Uterus (tissue), 4 donors: Measurements from ENCODE around the gene ZSCAN22. TPM values are rescaled to one million over a fixed set of nuclear protein-coding genes. Genes with fewer than 3 reads are reported as not detected.
A peak's percentile ranks its signal among the peaks of the same experiment; 100 is the strongest.

ENCODE experiments used
- DNase-seq, 2 donors: peaks; one replicate each; pipeline ENCODE4 v3.0.0-alpha.2; 2019 to 2020
- H3K27ac ChIP-seq, 2 donors: fragments of 200-600 bp; sonication (generic); 1 replicate in 1 of 2; 2 replicates in 1 of 2; pipeline ENCODE4 v1.5.1; 2016 to 2018
- H3K27me3 ChIP-seq, 2 donors: fragments of 200-600 bp; sonication (generic); one replicate each; pipeline ENCODE4 v1.5.1; 2018 to 2019; ENCODE audit warnings: control low read depth in 1 of 2
- H3K36me3 ChIP-seq, 2 donors: fragments of 200-600 bp; sonication (generic); one replicate each; pipeline ENCODE4 v1.5.1; 2019; ENCODE audit warnings: control low read depth in 1 of 2
- H3K4me1 ChIP-seq, 2 donors: fragments of 200-600 bp; sonication (generic); one replicate each; pipeline ENCODE4 v1.5.1; 2018 to 2019; ENCODE audit warnings: control low read depth in 1 of 2
- H3K4me3 ChIP-seq, 2 donors: fragments of 200-600 bp; sonication (generic); 1 replicate in 1 of 2; 2 replicates in 1 of 2; pipeline ENCODE4 v1.5.1; 2018 to 2019; ENCODE audit warnings: mild to moderate bottlenecking in 1 of 2
- H3K9me3 ChIP-seq, 2 donors: fragments of 200-600 bp; sonication (generic); one replicate each; pipeline ENCODE4 v1.5.1; 2019; ENCODE audit warnings: control low read depth in 1 of 2
- CTCF ChIP-seq, 4 experiments: fragments of 200-600 bp in 2 of 4; fragments of 450-650 bp in 2 of 4; sonication (generic) in 2 of 4; IDR thresholded peaks; one replicate each; pipeline ENCODE4 v1.5.1; 2016 to 2019; ENCODE audit warnings: antibody characterized with exemption in 4 of 4, mild to moderate bottlenecking in 2 of 4, moderate library complexity in 1 of 4
- POLR2A ChIP-seq, 2 donors: fragments of 450-650 bp; IDR thresholded peaks; one replicate each; pipeline ENCODE4 v1.6.1; 2016; ENCODE audit warnings: antibody characterized with exemption in 2 of 2, mild to moderate bottlenecking in 1 of 2, moderate library complexity in 1 of 2
- intact Hi-C: fragments of 100-400 bp; cut with DNase I; formaldehyde crosslinking; loops from one replicate; pipeline ENCODE4 v1.15.1; 2023; ENCODE audit warnings: low total_unique reads
- total RNA-seq, 4 donors: library from RNA; depleted of rRNA in 3 of 4; stranded (reverse); fragments of >200 nt in 3 of 4; gene quantifications; one replicate each; pipeline versions ENCODE4 v1.1.0 to v1.2.4, GENCODE V29; 2014 to 2023
- donor health status: DM: yes; HTN: yes; CAD: no.

ZSCAN22 gene
- total RNA-seq, 4 donors from 2014 or later: 3.9 to 5.1 (median 4.6) TPM

- no peaks in the 10 kb centered on the region for H3K9me3 ChIP-seq
- TF ChIP-seq POLR2A (IDR thresholded peaks at IDR 0.05) (no peak), CTCF (IDR thresholded peaks at IDR 0.05) (no peak)
- no peak overlapping the region for H3K4me3 ChIP-seq
- no peaks in the 10 kb centered on the region for H3K27me3 ChIP-seq
- no peaks in the 10 kb centered on the region for H3K4me1 ChIP-seq
- intact Hi-C loops: no loop called here
- no peaks in the 10 kb centered on the region for H3K36me3 ChIP-seq
- no peak for DNase-seq
- H3K27ac ChIP-seq: no peak overlapping the region
Observed at GRCh38 chr19:58317476-58318072, 9.2 kb upstream of the ZSCAN22 start.

GRCh38 chr19:58318297-58318696 is 8.5 kb upstream of the ZSCAN22 start:
- Histone ChIP-seq H3K27me3 (no peaks in the 10 kb centered on the region), H3K4me1 (no peaks in the 10 kb centered on the region), H3K9me3 (no peaks in the 10 kb centered on the region), H3K4me3 (no peak overlapping the region), H3K36me3 (no peaks in the 10 kb centered on the region), H3K27ac (no peak overlapping the region)
- no peak for DNase-seq
- TF ChIP-seq POLR2A (IDR thresholded peaks at IDR 0.05) (no peak), CTCF (IDR thresholded peaks at IDR 0.05) (no peak)
- intact Hi-C loops: no loop called here

DNA sequence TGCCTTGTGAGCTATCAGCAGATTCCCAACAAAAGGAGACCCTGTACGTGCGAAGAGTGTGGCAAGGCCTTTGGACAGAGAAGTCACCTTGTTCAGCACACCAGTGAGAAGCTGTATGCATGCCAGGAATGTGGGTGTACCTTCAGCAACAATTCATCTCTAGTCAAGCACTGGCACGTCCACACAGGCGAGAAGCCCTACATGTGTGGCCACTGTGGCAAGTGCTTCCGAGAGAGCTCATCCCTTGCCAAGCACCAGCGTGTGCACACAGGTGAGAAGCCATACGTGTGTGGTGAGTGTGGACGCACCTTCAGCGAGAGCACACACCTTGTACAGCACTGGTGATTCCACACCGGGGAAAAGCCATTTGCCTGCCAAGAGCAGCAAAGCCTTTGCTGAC is 7.6 kb upstream of the ZSCAN22 start:
- H3K27me3 ChIP-seq: no peaks in the 10 kb centered on the region
- intact Hi-C loops: no loop called here
- H3K4me3 ChIP-seq: no peak overlapping the region
- H3K27ac ChIP-seq: no peak overlapping the region
- no peaks in the 10 kb centered on the region for H3K9me3 ChIP-seq
- TF ChIP-seq CTCF (IDR thresholded peaks at IDR 0.05) (no peak), POLR2A (IDR thresholded peaks at IDR 0.05) (no peak)
- no peaks in the 10 kb centered on the region for H3K4me1 ChIP-seq
- DNase-seq: no peak
- no peaks in the 10 kb centered on the region for H3K36me3 ChIP-seq

GRCh38 chr19:58325311-58326022 is 1.3 kb upstream of the ZSCAN22 start:
- H3K4me3 ChIP-seq: no peak overlapping the region
- intact Hi-C loops: no loop called here
- H3K27me3 ChIP-seq: no peaks in the 10 kb centered on the region
- H3K36me3 ChIP-seq: no peaks in the 10 kb centered on the region
- H3K9me3 ChIP-seq: no peaks in the 10 kb centered on the region
- TF ChIP-seq POLR2A (IDR thresholded peaks at IDR 0.05) (no peak), CTCF (IDR thresholded peaks at IDR 0.05) (no peak)
- DNase-seq: no peak
- H3K27ac ChIP-seq: no peak overlapping the region
- peaks cover 0 to 5% of the 10 kb centered on the region in 2 donors for H3K4me1 ChIP-seq

DNA sequence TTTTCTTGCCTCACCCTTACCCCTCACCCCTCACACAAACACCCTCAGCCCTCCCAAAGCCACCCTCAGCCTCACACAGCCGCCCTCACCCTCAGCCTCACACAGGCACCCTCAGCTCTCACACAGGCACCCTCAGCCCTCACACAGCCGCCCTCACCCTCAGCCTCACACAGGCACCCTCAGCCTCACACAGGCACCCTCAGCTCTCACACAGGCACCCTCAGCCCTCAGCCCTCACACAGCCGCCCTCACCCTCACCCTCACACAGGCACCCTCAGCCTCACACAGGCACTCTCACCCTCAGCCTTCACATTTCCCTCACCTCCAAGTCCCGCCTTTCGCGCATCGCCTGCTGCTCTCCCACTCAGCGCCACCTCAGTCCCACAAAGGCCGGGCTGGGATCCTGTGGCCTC is 287 bp upstream of the ZSCAN22 start:
- H3K9me3 ChIP-seq: no peaks in the 10 kb centered on the region
- TF ChIP-seq CTCF (IDR thresholded peaks at IDR 0.05) (no peak), POLR2A (IDR thresholded peaks at IDR 0.05) (no peak)
- no peak for DNase-seq
- H3K27ac ChIP-seq: peak overlapping the region; percentile 94 to 95
- intact Hi-C loops: no loop called here
- H3K36me3 ChIP-seq: no peaks in the 10 kb centered on the region
- H3K4me3 ChIP-seq: peak overlapping the region; percentile 82 to 83
- no peaks in the 10 kb centered on the region for H3K27me3 ChIP-seq
- H3K4me1 ChIP-seq: peaks cover 0 to 5% of the 10 kb centered on the region in 2 donors
